Measurements from ENCODE around the gene PDZD2. TPM values are rescaled to one million over a fixed set of nuclear protein-coding genes. Genes with fewer than 3 reads are reported as not detected.
"Not testable (repeated sequence)": the region's sequence is repeated elsewhere in the genome, so short reads cannot be mapped to it uniquely, and the experiment has no call there.

PDZD2 gene
- total and polyA plus RNA-seq, 9 donors, result 21.2 to 58.2 (median 37.8) TPM

DNA sequence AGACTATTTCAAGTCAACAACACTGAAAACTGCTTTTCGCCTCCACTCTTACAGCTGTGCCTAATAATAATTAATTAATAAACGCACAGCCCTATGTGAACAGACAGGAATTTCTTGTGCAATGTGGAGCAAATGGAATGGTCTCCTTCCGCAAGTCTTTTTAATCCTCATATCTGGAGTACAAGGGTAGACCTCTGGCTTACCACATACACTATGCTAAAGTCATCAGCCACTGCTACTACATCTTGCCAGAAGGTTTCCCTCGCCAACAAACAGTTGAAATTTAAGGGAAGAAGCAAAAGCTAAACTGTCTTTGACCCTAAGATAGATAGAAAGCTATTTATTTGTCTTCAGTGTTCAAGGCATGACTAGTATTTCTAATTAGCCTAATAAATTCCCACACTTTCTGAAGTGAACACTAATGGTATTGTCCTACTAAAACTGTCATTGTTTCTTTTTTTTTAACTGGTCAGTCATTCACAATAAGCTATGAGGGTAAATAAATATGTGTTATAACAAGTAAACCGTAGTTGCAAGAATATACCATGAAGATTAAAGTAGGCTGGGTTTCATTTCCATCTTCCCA is 471.3 kb downstream of the PDZD2 start:
- H3K4me3 ChIP-seq, result no peak overlapping the region
- H3K36me3 ChIP-seq, result no peaks in the 10 kb centered on the region
- intact Hi-C loops (cut with DNase I), result no loop called here
- DNase-seq, result no peak
- WGBS, 3 donors, result 81 to 88% (median 82%) methylated on average over 5 of the region's 5 CpGs
- H3K27me3 ChIP-seq, result no peaks in the 10 kb centered on the region
- TF ChIP-seq EP300 (IDR thresholded peaks at IDR 0.05), result no peak
- H3K4me1 ChIP-seq (ENCODE audit: insufficient read depth), result peaks cover 1% of the 10 kb centered on the region
- no peaks in the 10 kb centered on the region for H3K9me3 ChIP-seq
- no peak overlapping the region for H3K27ac ChIP-seq

DNA sequence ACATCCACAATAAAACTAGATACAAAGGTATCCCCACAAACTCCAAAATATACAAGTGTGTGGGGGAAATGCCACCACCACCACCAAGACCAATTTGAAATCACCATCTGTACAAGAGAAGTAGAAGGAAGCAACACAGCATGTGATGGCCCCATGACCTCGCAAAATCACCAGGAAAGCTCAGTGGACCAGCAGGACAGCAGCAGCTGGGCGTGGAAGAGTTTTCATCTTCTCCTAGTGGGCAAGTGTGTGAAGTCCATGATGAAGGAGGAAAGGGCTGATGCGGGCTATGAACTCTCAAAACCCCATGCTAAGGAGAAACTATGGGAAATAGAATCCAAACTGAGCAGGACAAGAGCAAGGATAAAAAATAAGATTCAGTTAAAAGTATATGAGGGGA is 477.1 kb downstream of the PDZD2 start:
- no peaks in the 10 kb centered on the region for H3K27me3 ChIP-seq
- DNase-seq, result no peak
- WGBS, 3 donors, result 80 to 86% (median 84%) methylated on average over 3 of the region's 3 CpGs
- no peaks in the 10 kb centered on the region for H3K9me3 ChIP-seq
- intact Hi-C loops (cut with DNase I), result no loop called here
- no peaks in the 10 kb centered on the region for H3K36me3 ChIP-seq
- no peak overlapping the region for H3K27ac ChIP-seq
- H3K4me1 ChIP-seq (ENCODE audit: insufficient read depth), result peaks cover 4% of the 10 kb centered on the region
- no peak overlapping the region for H3K4me3 ChIP-seq
- TF ChIP-seq POLR2A (IDR thresholded peaks at IDR 0.05) (no peak), EP300 (IDR thresholded peaks at IDR 0.05) (no peak)
- TF ChIP-seq, protein P1, sequence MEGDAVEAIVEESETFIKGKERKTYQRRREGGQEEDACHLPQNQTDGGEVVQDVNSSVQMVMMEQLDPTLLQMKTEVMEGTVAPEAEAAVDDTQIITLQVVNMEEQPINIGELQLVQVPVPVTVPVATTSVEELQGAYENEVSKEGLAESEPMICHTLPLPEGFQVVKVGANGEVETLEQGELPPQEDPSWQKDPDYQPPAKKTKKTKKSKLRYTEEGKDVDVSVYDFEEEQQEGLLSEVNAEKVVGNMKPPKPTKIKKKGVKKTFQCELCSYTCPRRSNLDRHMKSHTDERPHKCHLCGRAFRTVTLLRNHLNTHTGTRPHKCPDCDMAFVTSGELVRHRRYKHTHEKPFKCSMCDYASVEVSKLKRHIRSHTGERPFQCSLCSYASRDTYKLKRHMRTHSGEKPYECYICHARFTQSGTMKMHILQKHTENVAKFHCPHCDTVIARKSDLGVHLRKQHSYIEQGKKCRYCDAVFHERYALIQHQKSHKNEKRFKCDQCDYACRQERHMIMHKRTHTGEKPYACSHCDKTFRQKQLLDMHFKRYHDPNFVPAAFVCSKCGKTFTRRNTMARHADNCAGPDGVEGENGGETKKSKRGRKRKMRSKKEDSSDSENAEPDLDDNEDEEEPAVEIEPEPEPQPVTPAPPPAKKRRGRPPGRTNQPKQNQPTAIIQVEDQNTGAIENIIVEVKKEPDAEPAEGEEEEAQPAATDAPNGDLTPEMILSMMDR (IDR thresholded peaks at IDR 0.05), result no peak

DNA sequence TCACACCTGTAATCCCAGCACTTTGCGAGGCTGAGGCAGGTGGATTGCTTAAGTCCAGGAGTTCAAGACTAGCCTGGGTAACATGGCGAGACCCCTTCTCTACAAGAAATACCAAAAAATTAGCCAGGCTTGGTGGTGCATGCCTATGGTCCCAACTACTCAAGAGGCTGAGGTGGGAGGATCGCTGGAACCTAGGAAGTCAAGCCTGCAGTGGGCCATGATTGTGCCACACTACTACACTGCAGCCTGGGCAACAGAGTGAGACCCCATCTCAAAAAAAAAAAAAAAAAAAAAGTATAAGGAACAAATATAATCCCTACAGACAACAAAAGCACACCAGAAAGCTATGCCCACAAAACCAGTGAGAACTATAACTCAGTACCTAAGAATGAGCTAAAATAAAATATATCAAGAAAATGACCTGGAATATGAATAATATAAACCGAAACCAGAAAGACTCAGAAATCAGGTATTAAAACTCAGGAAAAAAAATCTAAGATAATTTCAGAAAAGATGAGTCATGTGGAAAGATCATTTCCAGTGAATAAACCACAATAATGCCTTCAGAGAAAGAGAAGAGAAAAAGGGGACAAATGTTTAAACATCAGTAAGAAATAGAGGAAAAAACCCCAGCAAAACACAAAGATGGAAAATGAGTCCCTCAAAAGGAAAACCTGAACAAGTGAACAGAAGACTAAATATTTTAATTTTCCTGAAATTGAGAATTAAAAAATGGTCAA is 477.8 kb downstream of the PDZD2 start:
- WGBS, 3 donors, result 87 to 95% (median 93%) methylated on average over 4 of the region's 4 CpGs
- peaks cover 4% of the 10 kb centered on the region for H3K4me1 ChIP-seq (ENCODE audit: insufficient read depth)
- DNase-seq, result no peak
- no peak overlapping the region for H3K27ac ChIP-seq
- H3K27me3 ChIP-seq, result no peaks in the 10 kb centered on the region
- H3K9me3 ChIP-seq, result no peaks in the 10 kb centered on the region
- H3K36me3 ChIP-seq, result no peaks in the 10 kb centered on the region
- intact Hi-C loops (cut with DNase I), result no loop called here
- H3K4me3 ChIP-seq, result no peak overlapping the region
- TF ChIP-seq POLR2A (IDR thresholded peaks at IDR 0.05) (no peak), EP300 (IDR thresholded peaks at IDR 0.05) (no peak)
- TF ChIP-seq, protein P1 (IDR thresholded peaks at IDR 0.05), result no peak

DNA sequence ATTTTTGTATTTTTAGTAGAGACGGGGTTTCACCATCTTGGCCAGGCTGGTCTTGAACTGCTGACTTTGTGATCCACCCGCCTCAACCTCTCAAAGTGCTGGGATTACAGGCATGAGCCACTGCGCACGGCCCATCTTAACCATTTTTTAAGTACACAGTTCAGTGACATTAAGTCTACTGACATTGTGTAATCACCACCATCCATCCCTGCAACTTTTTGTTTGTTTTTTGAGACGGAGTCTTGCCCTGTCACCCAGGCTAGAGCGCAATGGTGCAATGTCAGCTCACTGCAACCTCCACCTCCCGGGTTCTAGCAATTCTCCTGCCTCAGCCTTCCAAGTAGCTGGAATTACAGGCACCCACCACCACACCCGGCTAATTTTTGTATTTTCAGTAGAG is 480.0 kb downstream of the PDZD2 start:
- 97 to 99% (median 98%) methylated on average over 8 of the region's 8 CpGs for WGBS, 3 donors
- intact Hi-C loops (cut with DNase I); H3K4me1 ChIP-seq (ENCODE audit: insufficient read depth); DNase-seq; H3K4me3 ChIP-seq; H3K27ac ChIP-seq; H3K9me3 ChIP-seq; H3K27me3 ChIP-seq; H3K36me3 ChIP-seq: not testable (repeated sequence)

DNA sequence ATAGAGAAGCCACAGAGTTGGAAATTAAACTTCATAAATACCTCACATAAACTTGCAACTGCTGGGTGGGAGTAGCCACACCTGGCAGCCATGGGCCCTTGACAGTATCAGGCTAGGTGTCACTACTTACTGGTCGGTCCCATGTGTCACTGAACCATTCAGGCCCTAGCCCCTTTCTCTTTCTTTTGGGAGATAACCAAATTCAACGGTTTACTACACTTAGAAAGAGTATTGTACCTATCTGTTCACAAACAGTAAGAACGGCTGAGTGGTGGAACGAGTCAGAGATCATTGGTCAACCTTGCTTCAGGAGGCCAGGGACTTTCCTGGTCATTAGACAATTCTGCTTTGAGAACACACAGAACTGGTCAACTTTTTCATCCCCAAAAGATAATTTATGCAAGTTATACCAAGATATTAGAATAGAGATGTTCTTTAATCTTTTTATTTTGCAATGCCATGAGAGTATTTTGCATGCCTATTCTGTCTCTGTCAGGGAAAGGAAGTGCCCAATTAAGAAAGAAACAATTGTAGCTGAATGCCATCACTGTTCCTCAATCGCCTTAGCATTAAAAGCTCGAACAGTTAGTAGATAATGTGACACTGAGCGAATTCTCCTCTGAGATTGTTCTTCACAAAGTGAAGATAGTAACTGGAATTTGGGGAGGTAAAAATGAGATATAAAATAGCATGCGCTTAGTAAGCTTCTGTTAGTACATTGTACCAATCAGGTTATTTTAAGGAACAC is 484.3 kb downstream of the PDZD2 start:
- intact Hi-C loops (cut with DNase I), result no loop called here
- no peak for DNase-seq
- Histone ChIP-seq H3K4me3 (no peak overlapping the region), H3K27me3 (no peaks in the 10 kb centered on the region), H3K9me3 (no peaks in the 10 kb centered on the region), H3K27ac (no peak overlapping the region), H3K4me1 (ENCODE audit: insufficient read depth) (peaks cover 6% of the 10 kb centered on the region), H3K36me3 (no peaks in the 10 kb centered on the region)
- 88 to 93% (median 92%) methylated on average over 8 of the region's 8 CpGs for WGBS, 3 donors
- no peak for TF ChIP-seq POLR2A (IDR thresholded peaks at IDR 0.05)
